GM21526 (cell line): ENCODE results near the gene ADAM19.
A peak's percentile ranks its signal among the peaks of the same experiment; 100 is the strongest.

Source experiments
- ATAC-seq: cut with Tn5 transposase; IDR thresholded peaks from one replicate; pipeline ENCODE4 v1.9.1; 2021; ENCODE audit warnings: moderate library complexity; ENCODE audit not compliant: unreplicated experiment, low FRiP score

ADAM19 gene

GRCh38 chr5:157545610-157546310, 29.8 kb downstream of the ADAM19 start:
- no peak for ATAC-seq

- no peak for ATAC-seq
Measured at GRCh38 chr5:157544623-157544989, 31.0 kb downstream of the ADAM19 start.

DNA sequence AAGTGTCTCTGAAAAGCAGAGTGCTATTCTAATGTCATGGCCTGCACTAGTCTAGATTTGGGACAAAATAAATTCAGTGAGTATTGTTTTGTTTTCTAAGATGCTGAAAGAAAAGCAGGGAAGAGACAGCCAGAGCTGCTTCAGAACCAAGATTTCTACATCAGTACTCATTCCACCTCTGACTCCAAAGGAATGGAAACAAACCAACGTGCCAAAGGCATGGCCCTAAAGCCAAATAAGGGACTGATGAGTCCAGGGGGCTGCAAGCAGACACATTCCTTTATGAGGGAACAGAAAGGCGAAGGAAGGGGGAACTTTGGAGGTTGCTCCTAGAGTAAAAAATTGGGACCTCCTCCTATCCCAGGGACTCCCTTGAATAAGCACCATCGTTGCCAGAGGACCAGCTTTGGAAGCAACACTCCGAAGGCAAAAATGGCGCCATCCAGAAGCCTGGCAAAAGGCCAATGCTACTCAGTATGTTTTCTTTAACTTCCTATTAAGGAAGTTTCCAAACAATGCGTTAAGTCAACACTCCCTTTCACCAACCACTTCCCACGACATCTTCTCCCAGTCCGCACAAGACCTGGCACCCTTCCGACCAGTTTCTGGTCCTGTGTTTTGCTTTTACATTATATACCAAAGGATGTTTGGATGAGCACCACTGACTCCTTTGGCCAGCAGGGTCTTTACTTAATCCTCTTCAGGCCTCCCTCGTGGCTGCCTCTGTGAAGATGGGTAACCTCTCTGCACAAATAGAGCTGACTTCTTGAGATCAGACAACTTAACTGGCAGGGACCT, 31.6 kb downstream of the ADAM19 start:
- no peak for ATAC-seq

- no peak for ATAC-seq
Measured at GRCh38 chr5:157542282-157543000, 33.1 kb downstream of the ADAM19 start.

DNA sequence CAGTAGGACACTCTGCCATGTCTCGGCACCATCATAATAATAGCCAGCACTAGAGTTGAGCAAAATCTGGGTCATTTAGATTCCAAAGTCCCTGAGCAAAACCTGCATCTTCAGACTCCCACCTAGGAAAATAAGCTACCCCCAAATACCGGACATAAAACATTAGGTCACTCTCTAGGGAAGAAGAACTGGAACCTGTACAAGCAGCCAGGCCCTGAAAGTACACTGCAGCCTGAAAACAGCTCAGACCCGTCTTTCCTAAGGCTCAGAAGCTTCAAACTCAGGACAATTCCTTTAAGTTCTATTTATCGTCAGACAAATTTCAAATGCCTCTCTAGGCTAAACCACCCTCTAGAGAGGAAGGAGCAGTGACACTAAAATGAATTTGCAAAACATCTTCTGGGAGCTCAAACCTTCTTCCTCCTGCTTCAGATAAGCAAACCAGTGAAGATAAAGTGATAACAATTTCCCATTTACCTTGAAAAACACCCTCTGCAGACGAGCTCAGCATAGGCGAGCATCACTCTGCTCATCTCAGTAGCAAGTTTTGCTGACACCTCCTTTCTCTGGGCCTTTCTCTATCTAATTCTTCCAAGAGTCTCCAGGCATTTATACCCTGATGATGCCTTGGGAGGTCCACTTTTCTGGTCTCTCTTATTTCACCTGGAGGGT, 34.0 kb downstream of the ADAM19 start:
- no peak for ATAC-seq

DNA sequence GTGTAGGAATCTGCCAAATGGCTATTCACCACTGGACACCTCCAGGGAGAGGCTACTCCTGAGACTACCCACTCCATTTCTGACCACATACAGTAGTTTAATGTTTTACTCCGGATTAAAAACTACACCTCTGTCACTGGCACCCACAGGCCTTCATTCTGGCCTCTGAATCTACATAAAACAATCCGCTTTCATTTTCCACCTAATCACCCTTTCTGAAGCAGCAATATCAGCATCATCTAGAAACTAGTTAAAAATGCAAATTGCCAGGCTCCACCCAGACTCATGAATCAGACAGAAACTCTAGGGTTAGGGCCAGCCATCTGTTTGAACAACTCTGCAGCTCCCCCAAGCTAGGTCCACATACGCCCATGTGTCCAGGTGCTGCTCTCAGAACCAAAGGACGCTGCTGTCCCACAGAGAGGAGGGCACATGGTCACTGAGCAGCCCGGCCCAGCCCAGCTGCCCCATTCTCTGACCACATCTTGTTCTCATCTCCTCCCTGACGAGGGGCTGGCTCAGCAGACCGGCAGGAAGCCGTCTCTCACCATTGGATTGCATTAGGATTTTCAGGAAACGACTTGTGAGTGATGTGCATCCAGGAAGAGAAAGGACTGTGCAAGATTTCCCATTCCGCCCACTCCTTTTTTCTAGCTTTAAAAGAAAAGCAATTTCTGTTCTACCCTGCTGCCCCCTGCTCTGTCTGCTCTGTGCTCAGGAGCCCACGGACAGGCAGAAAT, 34.7 kb downstream of the ADAM19 start:
- peak; percentile 93 for ATAC-seq

- ATAC-seq = no peak
Measured at GRCh38 chr5:157540124-157540523, 35.5 kb downstream of the ADAM19 start.

GRCh38 chr5:157539503-157540022, 36.0 kb downstream of the ADAM19 start:
- ATAC-seq = no peak

- no peak for ATAC-seq
Measured at GRCh38 chr5:157538311-157538710, 37.3 kb downstream of the ADAM19 start.

- no peak for ATAC-seq
Measured at GRCh38 chr5:157535042-157535865, 40.3 kb downstream of the ADAM19 start.

DNA sequence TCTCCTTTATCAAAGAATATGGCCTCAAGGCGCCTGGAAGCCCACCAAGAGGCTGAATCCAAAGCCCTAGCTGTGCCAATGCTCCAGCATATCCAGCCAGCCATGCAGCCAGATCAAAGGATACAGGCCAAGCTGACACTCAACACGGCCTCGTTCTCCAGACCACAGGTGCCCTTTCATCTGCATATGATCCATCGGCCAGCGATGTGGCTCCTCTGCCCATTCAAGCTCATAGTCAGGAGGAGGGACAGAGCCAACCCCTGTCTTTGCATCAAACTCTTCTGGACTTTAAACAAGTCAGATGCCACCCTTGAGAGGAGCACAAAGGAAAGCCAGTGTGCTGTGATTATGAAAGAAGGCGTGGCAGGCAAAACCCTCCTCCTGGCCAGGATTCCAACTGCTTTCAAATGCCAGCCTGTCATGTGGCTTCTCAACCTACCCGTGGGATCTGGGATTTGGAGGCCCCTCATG, 42.5 kb downstream of the ADAM19 start:
- no peak for ATAC-seq

- no peak for ATAC-seq
Measured at GRCh38 chr5:157532022-157532421, 43.6 kb downstream of the ADAM19 start.

- ATAC-seq = no peak
Measured at GRCh38 chr5:157530226-157530972, 45.2 kb downstream of the ADAM19 start.

DNA sequence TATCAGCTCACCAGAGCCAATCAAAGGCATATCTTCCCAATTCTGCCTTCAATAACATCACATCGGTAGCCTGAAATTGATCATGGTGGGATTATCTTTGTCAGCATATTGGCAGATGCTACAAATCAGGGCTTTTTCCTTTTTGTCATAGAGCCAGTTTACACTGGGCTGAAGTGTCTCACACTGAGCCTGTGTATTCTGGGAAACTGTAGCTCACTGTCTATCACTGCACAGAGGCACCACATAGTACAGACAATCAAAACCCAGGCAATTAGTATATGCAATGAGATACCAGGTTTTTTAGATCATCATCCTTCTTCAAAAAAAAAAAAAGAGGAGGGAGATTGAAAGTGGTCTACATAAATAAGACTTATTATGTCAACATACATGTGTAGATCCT, 46.6 kb downstream of the ADAM19 start:
- no peak for ATAC-seq

DNA sequence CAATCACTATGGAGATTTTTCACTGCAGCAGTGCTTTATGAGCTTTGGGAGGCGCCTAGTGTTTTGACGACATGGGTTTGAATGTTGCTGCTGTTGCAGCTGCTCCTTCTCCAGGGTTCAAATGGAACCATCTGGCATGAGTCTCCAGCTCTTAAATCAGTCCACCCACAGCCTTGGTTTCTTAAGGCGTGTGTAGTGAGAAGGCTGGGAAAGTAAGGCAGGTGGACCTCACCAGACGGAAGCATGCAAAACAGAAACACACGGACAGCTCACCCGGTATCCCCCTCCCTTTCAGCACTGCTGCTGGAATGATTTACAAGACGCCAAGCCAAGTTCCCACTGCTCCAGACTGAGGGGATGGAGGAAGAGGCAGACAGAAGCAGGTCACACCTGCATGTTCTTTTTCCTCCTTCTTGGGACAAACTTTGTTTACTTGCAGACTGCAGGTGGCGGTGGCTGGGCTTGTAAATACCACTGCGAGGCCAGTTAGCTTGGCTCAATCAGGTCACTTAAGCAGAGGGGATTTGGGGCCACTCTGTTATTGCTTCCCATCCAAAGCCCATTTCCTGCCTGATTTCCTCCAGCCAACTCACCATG, 47.4 kb downstream of the ADAM19 start:
- no peak for ATAC-seq

DNA sequence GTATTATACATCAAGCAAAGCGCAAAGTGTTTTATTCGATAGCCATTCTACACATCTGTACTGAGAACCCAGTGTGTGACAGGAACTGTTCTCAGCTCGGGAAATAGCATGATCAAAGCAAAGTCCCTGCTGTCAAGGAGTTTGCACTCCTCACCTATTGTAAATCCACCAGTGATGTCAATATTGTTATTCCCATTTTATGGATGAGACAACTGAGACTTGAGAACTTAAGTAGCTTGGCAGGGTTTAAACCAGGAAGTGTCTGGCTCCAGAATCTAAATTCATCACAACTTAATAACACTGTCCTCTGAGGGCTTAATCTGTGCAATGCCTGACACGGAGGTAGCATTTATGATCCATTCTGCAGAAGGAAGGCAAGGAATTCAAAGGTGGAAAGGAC, 50.7 kb downstream of the ADAM19 start:
- ATAC-seq = no peak

DNA sequence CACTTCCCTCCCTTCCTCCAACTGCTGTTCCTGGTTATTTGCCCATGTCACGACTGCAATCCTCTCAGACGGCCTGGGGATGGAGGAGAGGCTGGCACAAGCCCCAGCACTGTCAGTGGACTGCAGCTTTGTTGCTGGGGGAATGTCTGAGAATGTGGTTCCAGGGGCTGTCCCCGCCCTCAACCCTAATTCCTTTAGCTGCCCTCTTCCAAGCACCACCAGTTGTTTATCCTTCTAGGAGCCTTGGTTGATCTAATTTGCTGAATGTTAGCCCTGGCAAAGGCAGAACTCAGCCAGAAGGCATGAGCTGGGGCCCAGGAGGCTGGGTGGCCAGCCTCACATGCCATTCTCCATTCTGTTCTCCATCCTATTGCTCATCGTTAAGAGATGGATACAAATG, 51.6 kb downstream of the ADAM19 start:
- no peak for ATAC-seq

GRCh38 chr5:157521704-157522029, 53.9 kb downstream of the ADAM19 start:
- no peak for ATAC-seq
